GM23248 (cell line): ENCODE results near the gene NRDC. TPM values are rescaled to one million over a fixed set of nuclear protein-coding genes. Genes with fewer than 3 reads are reported as not detected.

Experiments used
- DNase-seq: peaks from one replicate; pipeline ENCODE4 v3.0.0-alpha.2; 2015
- H2AFZ ChIP-seq: fragments of 200-600 bp; sonication (generic); 2 replicates; pipeline ENCODE4 v1.6.1; 2016; ENCODE audit warnings: antibody characterized with exemption
- H3F3A ChIP-seq: fragments of 200-600 bp; sonication (generic); 2 replicates; pipeline ENCODE4 v1.6.1; 2016; ENCODE audit warnings: mild to moderate bottlenecking, antibody characterized with exemption, mixed run types; ENCODE audit not compliant: insufficient read depth
- H3K27ac ChIP-seq: fragments of 200-600 bp; sonication (generic); 2 replicates; pipeline ENCODE4 v1.5.1; 2016; ENCODE audit warnings: mild to moderate bottlenecking
- H3K27me3 ChIP-seq: fragments of 200-600 bp; sonication (generic); replicated peaks from 2 replicates; pipeline ENCODE4 v1.6.1; 2016; ENCODE audit warnings: mild to moderate bottlenecking; ENCODE audit not compliant: insufficient read depth
- H3K36me3 ChIP-seq: fragments of 200-600 bp; sonication (generic); 2 replicates; pipeline ENCODE4 v1.6.1; 2016; ENCODE audit warnings: low read depth, mild to moderate bottlenecking
- H3K4me1 ChIP-seq: fragments of 200-600 bp; sonication (generic); 2 replicates; pipeline ENCODE4 v1.6.1; 2016; ENCODE audit warnings: mild to moderate bottlenecking; ENCODE audit not compliant: insufficient read depth
- H3K4me2 ChIP-seq: fragments of 200-600 bp; sonication (generic); one replicate; pipeline ENCODE4 v1.6.1; 2016; ENCODE audit warnings: mild to moderate bottlenecking; ENCODE audit not compliant: unreplicated experiment
- H3K4me3 ChIP-seq: fragments of 200-600 bp; sonication (generic); 2 replicates; pipeline ENCODE4 v1.5.1; 2016; ENCODE audit warnings: mild to moderate bottlenecking
- H3K79me2 ChIP-seq: fragments of 200-600 bp; sonication (generic); 2 replicates; pipeline ENCODE4 v1.6.1; 2016; ENCODE audit warnings: mild to moderate bottlenecking; ENCODE audit not compliant: insufficient read depth
- H3K9ac ChIP-seq: fragments of 200-600 bp; sonication (generic); 2 replicates; pipeline ENCODE4 v1.6.1; 2016; ENCODE audit warnings: mild to moderate bottlenecking
- H3K9me2 ChIP-seq: fragments of 200-600 bp; sonication (generic); 2 replicates; pipeline ENCODE4 v1.6.1; 2016; ENCODE audit warnings: mixed run types, mild to moderate bottlenecking, moderate library complexity; ENCODE audit not compliant: insufficient read depth
- H3K9me3 ChIP-seq: fragments of 200-600 bp; sonication (generic); one replicate; pipeline ENCODE4 v1.6.1; 2017; ENCODE audit warnings: low read depth
- H4K20me1 ChIP-seq: fragments of 200-600 bp; sonication (generic); 2 replicates; pipeline ENCODE4 v1.6.0; 2016; ENCODE audit not compliant: insufficient read depth
- EZH2 ChIP-seq: fragments of 200-600 bp; sonication (generic); IDR thresholded peaks from 2 replicates; pipeline ENCODE4 v1.6.1; 2018; ENCODE audit warnings: antibody characterized with exemption, mild to moderate bottlenecking; ENCODE audit not compliant: insufficient read depth, poor library complexity, severe bottlenecking
- EZH2phosphoT487 ChIP-seq: fragments of 200-600 bp; sonication (generic); IDR thresholded peaks from 2 replicates; pipeline ENCODE4 v1.6.1; 2018; ENCODE audit warnings: antibody characterized with exemption, moderate library complexity, mild to moderate bottlenecking, low read depth; ENCODE audit not compliant: insufficient read depth
- WGBS, 2 experiments: methylation state at CpG; one replicate each; pipeline ENCODE4 v1.1.6; 2015 to 2017; ENCODE audit warnings: low lambda C conversion rate in 2 of 2, low coverage in 1 of 2; ENCODE audit errors: missing lambda C conversion rate in 2 of 2; 5-methylcytosine and 5-hydroxymethylcytosine counted together
- in situ Hi-C: fragments of 300-500 bp; cut with MboI; formaldehyde crosslinking; loops from 2 replicates; pipeline ENCODE4 v1.15.0; 2020
- microRNA counts: library from miRNA; unstranded; fragments of <30 nt; microRNA quantifications from one replicate; lab custom pipeline; 2016
- microRNA-seq: library from miRNA; unstranded; fragments of <30 nt; microRNA quantifications from one replicate; pipeline ENCODE4, GENCODE V29; 2016; ENCODE audit warnings: borderline number of aligned reads
- polyA plus RNA-seq: library from polyadenylated mRNA; unstranded; fragments of >200 nt; fragmentation: Nextera tagmentation; extraction: Ambion mirVana; gene quantifications from 2 replicates; pipeline ENCODE4 v1.2.1, GENCODE V29; 2016
- small RNA-seq: library from RNA; depleted of rRNA; stranded (forward); fragments of <200 nt; gene quantifications from one replicate; pipeline ENCODE3, GENCODE V24; 2014; ENCODE audit warnings: low read depth, low replicate concordance
- total RNA-seq: library from RNA; depleted of rRNA; stranded (reverse); fragments of >200 nt; shearing (Covaris generic); gene quantifications from 2 replicates; pipeline ENCODE4 v1.2.3, GENCODE V29; 2014; rRNA removed

Gene NRDC
- total and polyA plus RNA-seq, 2 experiments from 2014 or later, result 55.2 to 129 TPM

GRCh38 chr1:51745304-51745570 lies 133.3 kb downstream of the NRDC start:
- peaks cover 3% of the 10 kb centered on the region; the same call in 1 of the 2 replicates for H3F3A ChIP-seq
- H3K27me3 ChIP-seq, result no peaks in the 10 kb centered on the region
- H3K79me2 ChIP-seq, result peaks cover 30% of the 10 kb centered on the region
- H3K4me1 ChIP-seq, result peaks cover 4% of the 10 kb centered on the region; the same call in 1 of the 2 replicates
- in situ Hi-C loops, result no loop called here
- no peak overlapping the region for H2AFZ ChIP-seq
- no peak for DNase-seq
- no peak overlapping the region for H3K4me2 ChIP-seq
- no peaks in the 10 kb centered on the region for H4K20me1 ChIP-seq
- no peaks in the 10 kb centered on the region for H3K9me3 ChIP-seq
- H3K27ac ChIP-seq, result no peak overlapping the region
- no peak overlapping the region for H3K9ac ChIP-seq
- no peak overlapping the region for H3K4me3 ChIP-seq
- no peaks in the 10 kb centered on the region for H3K9me2 ChIP-seq
- no peaks in the 10 kb centered on the region for H3K36me3 ChIP-seq
- TF ChIP-seq EZH2 (no peak), EZH2phosphoT487 (no peak)

- no peak overlapping the region for H3K27ac ChIP-seq
- no peaks in the 10 kb centered on the region for H3K36me3 ChIP-seq
- H3K9me2 ChIP-seq, result no peaks in the 10 kb centered on the region
- WGBS, 2 experiments, result 96% methylated on average over 4 of the region's 4 CpGs
- no peaks in the 10 kb centered on the region for H4K20me1 ChIP-seq
- no peak overlapping the region for H3K4me3 ChIP-seq
- in situ Hi-C loops, result no loop called here
- no peaks in the 10 kb centered on the region for H3K27me3 ChIP-seq
- DNase-seq, result no peak
- H3K9me3 ChIP-seq, result no peaks in the 10 kb centered on the region
- TF ChIP-seq EZH2, result no peak
- no peak for TF ChIP-seq EZH2phosphoT487
- no peak overlapping the region for H3K4me2 ChIP-seq
- no peak overlapping the region for H2AFZ ChIP-seq
- H3K4me1 ChIP-seq, result no peaks in the 10 kb centered on the region
- H3K79me2 ChIP-seq, result peaks cover 35% of the 10 kb centered on the region
- H3K9ac ChIP-seq, result no peak overlapping the region
- H3F3A ChIP-seq, result no peaks in the 10 kb centered on the region
Measured at GRCh38 chr1:51744506-51745303, 133.8 kb downstream of the NRDC start.

GRCh38 chr1:51741121-51741681 lies 137.3 kb downstream of the NRDC start:
- Histone ChIP-seq H3K4me2 (no peak overlapping the region), H3F3A (peaks cover 8% of the 10 kb centered on the region; the same call in 1 of the 2 replicates), H4K20me1 (no peaks in the 10 kb centered on the region), H3K27me3 (no peaks in the 10 kb centered on the region), H3K4me1 (peaks cover 19% of the 10 kb centered on the region), H3K9ac (no peak overlapping the region), H3K9me2 (no peaks in the 10 kb centered on the region), H3K79me2 (peaks cover 70% of the 10 kb centered on the region), H3K36me3 (no peaks in the 10 kb centered on the region), H3K27ac (no peak overlapping the region), H3K4me3 (no peak overlapping the region), H3K9me3 (no peaks in the 10 kb centered on the region), H2AFZ (no peak overlapping the region)
- WGBS, 2 experiments, result 98 to 100% methylated on average over 1 of the region's 1 CpG
- in situ Hi-C loops, result no loop called here
- TF ChIP-seq EZH2phosphoT487, result no peak
- TF ChIP-seq EZH2, result no peak
- DNase-seq, result no peak

GRCh38 chr1:51740652-51741051 lies 137.9 kb downstream of the NRDC start:
- Histone ChIP-seq H3K27ac (no peak overlapping the region), H3K4me1 (peaks cover 25% of the 10 kb centered on the region), H2AFZ (no peak overlapping the region), H3K27me3 (no peaks in the 10 kb centered on the region), H3K36me3 (no peaks in the 10 kb centered on the region), H4K20me1 (no peaks in the 10 kb centered on the region), H3K79me2 (peaks cover 76% of the 10 kb centered on the region), H3K9me2 (no peaks in the 10 kb centered on the region), H3K9ac (no peak overlapping the region), H3F3A (peaks cover 14% of the 10 kb centered on the region), H3K9me3 (no peaks in the 10 kb centered on the region), H3K4me3 (no peak overlapping the region), H3K4me2 (no peak overlapping the region)
- TF ChIP-seq EZH2phosphoT487 (no peak), EZH2 (no peak)
- DNase-seq, result no peak
- in situ Hi-C loops, result no loop called here
- WGBS, 2 experiments, result 94 to 99% methylated on average over 3 of the region's 3 CpGs

MicroRNAs within 50 kb of the gene (microRNA counts, 767-probe panel; counts per million panel counts)
- microRNA hsa-miR-761 (lab: Ali Mortazavi, UCI), result 447 counts per million, percentile 86 among the panel's probes with 10 or more counts

Small RNAs within 50 kb of the gene (microRNA-seq; reads per million reads assigned to microRNA genes)
- gene MIR761, result not detected

Small RNAs within 50 kb of the gene (small RNA-seq; reads per million reads assigned to genes)
- not detected for gene AL050343.2

Other genes with a start within 250 kb of the NRDC start
- 65.3 and 67.3 TPM in 2 replicates for gene RAB3B, start 112.0 kb upstream of the NRDC start, total RNA-seq
- gene RAB3B, start 112.0 kb upstream of the NRDC start, polyA plus RNA-seq, result 54.2 and 54.9 TPM in 2 replicates
- 8.3 and 18.3 TPM in 2 replicates for gene KTI12, start 155.1 kb upstream of the NRDC start, total RNA-seq
- gene KTI12, start 155.1 kb upstream of the NRDC start, polyA plus RNA-seq, result 10.7 and 12.4 TPM in 2 replicates
- gene TXNDC12, start 176.5 kb upstream of the NRDC start, total RNA-seq, result 59.3 and 64.9 TPM in 2 replicates
- 85.9 and 88.3 TPM in 2 replicates for gene TXNDC12, start 176.5 kb upstream of the NRDC start, polyA plus RNA-seq
- gene BTF3L4, start 177.6 kb upstream of the NRDC start, total RNA-seq, result 53.2 and 68.6 TPM in 2 replicates
- gene BTF3L4, start 177.6 kb upstream of the NRDC start, polyA plus RNA-seq, result 100 and 101 TPM in 2 replicates